ENCODE measurements around the gene CHMP6. TPM values are rescaled to one million over a fixed set of nuclear protein-coding genes. Genes with fewer than 3 reads are reported as not detected.

CHMP6 gene
- total and polyA plus RNA-seq, 4 donors: 9.6 to 24.0 (median 16.7) TPM

- no peaks in the 10 kb centered on the region for H3K9me3 ChIP-seq (ENCODE audit: control insufficient read depth in 4 of 4, low read length in 3 of 4)
- H3K36me3 ChIP-seq (ENCODE audit: control insufficient read depth in 4 of 4, insufficient read depth in 3 of 4, low read depth in 1 of 4, low read length in 3 of 4): no peaks in the 10 kb centered on the region
- peaks cover 0 to 6% (median 2%) of the 10 kb centered on the region in 4 donors for H3K4me1 ChIP-seq (ENCODE audit: control insufficient read depth in 4 of 4, insufficient read depth in 4 of 4, low read length in 3 of 4)
- no peak for DNase-seq (ENCODE audit: low spot score)
- WGBS: 82% methylated on average over 17 of the region's 17 CpGs
- H3K27me3 ChIP-seq (ENCODE audit: control insufficient read depth in 4 of 4, insufficient read depth in 4 of 4, low read length in 3 of 4): no peaks in the 10 kb centered on the region
- H3K9ac ChIP-seq (ENCODE audit: low read depth in 1 of 2, low read length in 2 of 2): no peak overlapping the region
- TF ChIP-seq CTCF (IDR thresholded peaks at IDR 0.05; ENCODE audit: low read depth, low read length, missing input control): no peak
- H3K27ac ChIP-seq (ENCODE audit: low read depth in 1 of 2, low read length in 2 of 2): no peak overlapping the region
- no peak overlapping the region for H3K4me3 ChIP-seq (ENCODE audit: low read depth in 1 of 3, low read length in 3 of 3)
These were observed 9.1 kb upstream of the CHMP6 start for GRCh38 chr17:80982426-80982974.

- WGBS: 83% methylated on average over 17 of the region's 17 CpGs
- TF ChIP-seq NR2F2 (IDR thresholded peaks at IDR 0.05) (no peak), JUND (IDR thresholded peaks at IDR 0.05) (no peak), ATF3 (IDR thresholded peaks at IDR 0.05) (no peak), TAF1 (conservative IDR thresholded peaks at IDR 0.05) (no peak), HNF4A (conservative IDR thresholded peaks at IDR 0.05) (no peak), RAD21 (IDR thresholded peaks at IDR 0.05) (no peak), FOXA1 (IDR thresholded peaks at IDR 0.05) (no peak), CTCF (IDR thresholded peaks at IDR 0.05; ENCODE audit: low read depth, low read length, missing input control) (no peak), GABPA (IDR thresholded peaks at IDR 0.05 in 1 of 2, conservative IDR thresholded peaks at IDR 0.05 in 1 of 2) (no peak), HNF4G (IDR thresholded peaks at IDR 0.05) (no peak), SP1 (IDR thresholded peaks at IDR 0.05) (no peak), ZBTB33 (IDR thresholded peaks at IDR 0.05) (no peak)
- H3K4me3 ChIP-seq (ENCODE audit: low read depth in 1 of 3, low read length in 3 of 3): no peak overlapping the region
- H3K9me3 ChIP-seq (ENCODE audit: control insufficient read depth in 4 of 4, low read length in 3 of 4): no peaks in the 10 kb centered on the region
- H3K4me1 ChIP-seq (ENCODE audit: control insufficient read depth in 4 of 4, insufficient read depth in 4 of 4, low read length in 3 of 4): peaks cover 0 to 6% (median 2%) of the 10 kb centered on the region in 4 donors
- no peak for DNase-seq (ENCODE audit: low spot score)
- no peaks in the 10 kb centered on the region for H3K36me3 ChIP-seq (ENCODE audit: control insufficient read depth in 4 of 4, insufficient read depth in 3 of 4, low read depth in 1 of 4, low read length in 3 of 4)
- H3K9ac ChIP-seq (ENCODE audit: low read depth in 1 of 2, low read length in 2 of 2): no peak overlapping the region
- no peak overlapping the region for H3K27ac ChIP-seq (ENCODE audit: low read depth in 1 of 2, low read length in 2 of 2)
- no peaks in the 10 kb centered on the region for H3K27me3 ChIP-seq (ENCODE audit: control insufficient read depth in 4 of 4, insufficient read depth in 4 of 4, low read length in 3 of 4)
These were observed 8.1 kb upstream of the CHMP6 start for GRCh38 chr17:80983545-80983944.

Data from liver (tissue), 9 donors.